Natural killer cell (primary cell): ENCODE data around the gene PTX4. TPM values are rescaled to one million over a fixed set of nuclear protein-coding genes. Genes with fewer than 3 reads are reported as not detected.

Experiments
- ATAC-seq, 3 donors: fragments of 150-1000 bp in 2 of 3; fragments of 200-7000 bp in 1 of 3; cut with Tn5 transposase; 1 replicate in 1 of 3; 2 replicates in 2 of 3; pipeline ENCODE4 v1.10.0; 2021; ENCODE audit warnings: mild to moderate bottlenecking in 2 of 3, moderate library complexity in 2 of 3
- DNase-seq, 2 donors: peaks; one replicate each; pipeline versions ENCODE4 v3.0.0 to v3.0.0-alpha.2; 2013 to 2021; ENCODE audit warnings: mixed read lengths in 1 of 2
- H3K27ac ChIP-seq: one replicate; pipeline ENCODE4 v1.5.1; 2013; ENCODE audit warnings: mild to moderate bottlenecking, low read length
- H3K27me3 ChIP-seq: one replicate; pipeline ENCODE4 v1.6.1; 2013; ENCODE audit warnings: low read length; ENCODE audit not compliant: control insufficient read depth, insufficient read depth
- H3K36me3 ChIP-seq: one replicate; pipeline ENCODE4 v1.6.1; 2013; ENCODE audit warnings: low read length; ENCODE audit not compliant: control insufficient read depth, insufficient read depth
- H3K4me1 ChIP-seq: one replicate; pipeline ENCODE4 v1.6.1; 2013; ENCODE audit warnings: low read length; ENCODE audit not compliant: control insufficient read depth, insufficient read depth
- H3K4me3 ChIP-seq: one replicate; pipeline ENCODE4 v1.5.1; 2013; ENCODE audit warnings: low read length
- H3K9me3 ChIP-seq: one replicate; pipeline ENCODE4 v1.6.1; 2013; ENCODE audit warnings: low read length; ENCODE audit not compliant: control insufficient read depth, insufficient read depth
- H3K27ac Mint-ChIP-seq, 2 donors: one replicate each; pipeline ENCODE4 v1.8.0; 2022; ENCODE audit warnings: mild to moderate bottlenecking in 2 of 2, mixed read lengths in 2 of 2, moderate library complexity in 1 of 2
- H3K27me3 Mint-ChIP-seq, 2 donors: one replicate each; pipeline ENCODE4 v1.8.0; 2022; ENCODE audit warnings: low read depth in 2 of 2, mixed read lengths in 2 of 2
- H3K36me3 Mint-ChIP-seq: one replicate; pipeline ENCODE4 v1.8.0; 2022; ENCODE audit warnings: mixed read lengths
- H3K4me1 Mint-ChIP-seq, 2 donors: one replicate each; pipeline ENCODE4 v1.8.0; 2022; ENCODE audit warnings: mixed read lengths in 2 of 2
- H3K4me3 Mint-ChIP-seq: one replicate; pipeline ENCODE4 v1.8.0; 2022; ENCODE audit warnings: mild to moderate bottlenecking, moderate library complexity, mixed read lengths
- H3K9me3 Mint-ChIP-seq, 2 donors: one replicate each; pipeline ENCODE4 v1.8.0; 2022; ENCODE audit warnings: mixed read lengths in 2 of 2
- WGBS: methylation state at CpG from one replicate; pipeline ENCODE4 v1.1.7; 2013; ENCODE audit warnings: missing lambda C conversion rate; ENCODE audit not compliant: insufficient coverage; 5-methylcytosine and 5-hydroxymethylcytosine counted together
- intact Hi-C: fragments of 100-400 bp; cut with micrococcal nuclease; formaldehyde crosslinking; loops from one replicate; pipeline ENCODE4 v1.14.2; 2022
- total RNA-seq, 4 donors: library from RNA; stranded (reverse); fragments of 120-200 nt in 1 of 4; gene quantifications; one replicate each; pipeline versions ENCODE4 v1.2.3 to v1.2.4, GENCODE V29; 2013 to 2022
- TF ChIP-seq, protein P1 (sequence below): fragments of 200-600 bp; IDR thresholded peaks from one replicate; pipeline ENCODE4 v1.8.0; 2022; ENCODE audit warnings: antibody characterized with exemption

Gene PTX4
- total RNA-seq, 3 donors from 2014 or later (not counting 1 experiment from before 2014, with no cell fraction given): 0.31 TPM; not detected in 2

DNA sequence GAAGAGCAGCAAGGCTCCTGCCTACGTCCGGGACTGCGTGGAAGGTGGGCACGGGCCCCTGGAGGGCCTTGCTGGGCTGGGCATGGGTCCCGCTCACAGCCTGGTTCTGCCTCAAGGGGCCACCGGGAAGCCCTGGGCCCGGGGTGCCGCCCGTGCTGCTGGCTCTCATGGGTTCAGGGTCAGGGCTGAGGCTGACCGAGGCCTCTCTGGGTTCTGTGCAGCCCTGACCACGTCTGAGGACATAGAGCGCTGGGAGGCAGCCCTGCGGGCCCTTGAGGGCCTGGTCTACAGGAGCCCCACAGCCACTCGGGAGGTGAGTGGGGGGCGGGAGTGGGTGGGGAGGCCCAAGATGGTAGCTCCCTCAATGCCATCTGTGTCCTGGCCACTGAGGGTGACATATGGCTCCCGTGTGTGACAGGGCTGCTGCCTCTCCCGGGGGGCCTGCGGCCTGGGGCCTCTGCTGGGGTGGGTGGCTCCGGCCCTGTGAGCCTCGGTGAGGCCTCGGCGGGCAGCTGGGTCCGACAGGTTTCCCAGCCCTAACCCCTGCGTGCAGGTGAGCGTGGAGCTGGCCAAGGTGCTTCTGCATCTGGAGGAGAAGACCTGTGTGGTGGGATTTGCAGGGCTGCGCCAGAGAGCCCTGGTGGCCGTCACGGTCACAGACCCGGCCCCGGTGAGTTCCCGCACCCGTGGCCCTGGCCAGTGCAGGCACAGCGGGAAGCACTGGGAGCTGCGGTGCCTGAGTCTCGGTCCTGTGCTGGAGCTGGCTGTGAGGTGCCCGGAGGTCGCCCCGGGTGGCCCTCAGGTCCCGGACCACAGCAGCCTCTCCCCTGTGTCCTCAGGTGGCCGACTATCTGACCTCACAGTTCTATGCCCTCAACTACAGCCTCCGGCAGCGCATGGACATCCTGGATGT, 13.6 kb upstream of the PTX4 start:
- H3K4me3 Mint-ChIP-seq: no peak overlapping the region
- H3K27me3 Mint-ChIP-seq: no peaks in the 10 kb centered on the region
- Histone ChIP-seq H3K36me3 (peaks cover 37% of the 10 kb centered on the region), H3K4me3 (no peak overlapping the region), H3K9me3 (no peaks in the 10 kb centered on the region), H3K27me3 (no peaks in the 10 kb centered on the region), H3K4me1 (no peaks in the 10 kb centered on the region), H3K27ac (no peak overlapping the region)
- WGBS: 95% methylated on average over 42 of the region's 42 CpGs
- TF ChIP-seq, protein P1, sequence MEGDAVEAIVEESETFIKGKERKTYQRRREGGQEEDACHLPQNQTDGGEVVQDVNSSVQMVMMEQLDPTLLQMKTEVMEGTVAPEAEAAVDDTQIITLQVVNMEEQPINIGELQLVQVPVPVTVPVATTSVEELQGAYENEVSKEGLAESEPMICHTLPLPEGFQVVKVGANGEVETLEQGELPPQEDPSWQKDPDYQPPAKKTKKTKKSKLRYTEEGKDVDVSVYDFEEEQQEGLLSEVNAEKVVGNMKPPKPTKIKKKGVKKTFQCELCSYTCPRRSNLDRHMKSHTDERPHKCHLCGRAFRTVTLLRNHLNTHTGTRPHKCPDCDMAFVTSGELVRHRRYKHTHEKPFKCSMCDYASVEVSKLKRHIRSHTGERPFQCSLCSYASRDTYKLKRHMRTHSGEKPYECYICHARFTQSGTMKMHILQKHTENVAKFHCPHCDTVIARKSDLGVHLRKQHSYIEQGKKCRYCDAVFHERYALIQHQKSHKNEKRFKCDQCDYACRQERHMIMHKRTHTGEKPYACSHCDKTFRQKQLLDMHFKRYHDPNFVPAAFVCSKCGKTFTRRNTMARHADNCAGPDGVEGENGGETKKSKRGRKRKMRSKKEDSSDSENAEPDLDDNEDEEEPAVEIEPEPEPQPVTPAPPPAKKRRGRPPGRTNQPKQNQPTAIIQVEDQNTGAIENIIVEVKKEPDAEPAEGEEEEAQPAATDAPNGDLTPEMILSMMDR: no peak
- H3K36me3 Mint-ChIP-seq: no peaks in the 10 kb centered on the region
- intact Hi-C loops: no loop called here
- no peaks in the 10 kb centered on the region for H3K9me3 Mint-ChIP-seq
- ATAC-seq: no peak
- DNase-seq: no peak
- H3K4me1 Mint-ChIP-seq: no peaks in the 10 kb centered on the region
- no peak overlapping the region for H3K27ac Mint-ChIP-seq

DNA sequence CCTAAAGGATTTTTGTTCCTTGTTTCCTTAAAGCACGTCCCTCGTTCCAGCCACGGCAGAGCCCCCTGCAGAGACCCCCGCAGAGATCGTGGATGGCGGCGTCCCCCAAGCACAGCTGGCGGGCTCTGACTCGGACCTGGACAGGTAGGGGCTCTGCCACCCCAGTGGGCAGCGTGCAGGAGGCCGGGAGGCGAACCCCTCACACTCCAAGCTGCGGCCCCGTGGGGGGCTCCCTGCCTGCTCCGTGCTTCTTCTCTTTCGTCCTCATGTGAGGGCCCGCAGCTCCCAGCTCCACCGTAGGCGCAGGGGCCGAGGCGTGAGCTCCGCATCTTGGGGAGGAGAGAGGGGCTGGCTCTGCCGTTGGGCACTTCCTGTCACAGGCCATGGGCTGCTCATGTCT, 12.9 kb upstream of the PTX4 start:
- H3K9me3 Mint-ChIP-seq: no peaks in the 10 kb centered on the region
- H3K4me1 Mint-ChIP-seq: no peaks in the 10 kb centered on the region
- TF ChIP-seq, protein P1: no peak
- intact Hi-C loops: no loop called here
- H3K27me3 Mint-ChIP-seq: no peaks in the 10 kb centered on the region
- no peaks in the 10 kb centered on the region for H3K4me1 ChIP-seq
- ATAC-seq (no peak), DNase-seq (no peak)
- no peak overlapping the region for H3K4me3 ChIP-seq
- 98% methylated on average over 23 of the region's 23 CpGs for WGBS
- H3K36me3 ChIP-seq: peaks cover 40% of the 10 kb centered on the region
- H3K4me3 Mint-ChIP-seq: no peak overlapping the region
- no peak overlapping the region for H3K27ac ChIP-seq
- no peak overlapping the region for H3K27ac Mint-ChIP-seq
- H3K27me3 ChIP-seq: no peaks in the 10 kb centered on the region
- H3K36me3 Mint-ChIP-seq: no peaks in the 10 kb centered on the region
- no peaks in the 10 kb centered on the region for H3K9me3 ChIP-seq

DNA sequence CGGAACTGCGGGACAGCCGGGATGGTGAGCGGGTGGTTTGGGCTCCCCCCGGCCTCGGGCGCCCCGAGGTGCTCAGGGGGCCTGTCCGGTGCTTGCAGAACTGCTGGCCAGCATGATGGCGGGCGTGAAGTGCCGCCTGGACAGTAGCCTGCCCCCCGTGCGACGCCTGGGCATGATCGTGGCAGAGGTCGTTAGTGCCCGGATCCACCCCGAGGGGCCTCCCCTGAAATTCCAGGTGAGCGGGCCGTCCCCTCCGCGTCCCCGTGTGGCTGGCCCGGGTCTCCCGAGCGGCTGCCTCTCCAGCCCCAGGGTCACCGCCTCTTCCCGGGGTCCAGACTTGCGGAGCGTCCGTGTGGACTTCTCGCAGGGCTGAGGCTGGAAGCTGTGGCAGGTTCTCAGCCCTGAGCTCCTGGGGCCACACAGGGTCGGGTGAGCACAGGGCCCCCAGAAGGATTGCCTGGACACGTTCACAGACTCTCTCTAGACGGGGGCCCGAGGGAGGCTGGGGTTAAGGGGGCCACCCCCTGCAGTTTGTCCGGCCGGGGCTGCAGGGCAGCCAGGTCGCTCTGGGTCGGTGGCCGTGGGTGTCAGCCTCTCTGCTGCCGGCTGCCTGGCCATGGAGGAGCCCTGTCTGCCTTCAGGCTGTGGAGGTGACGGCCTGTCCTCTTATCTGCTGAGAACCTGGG, 11.9 kb upstream of the PTX4 start:
- no peak overlapping the region for H3K27ac ChIP-seq
- H3K9me3 Mint-ChIP-seq: no peaks in the 10 kb centered on the region
- no peak for DNase-seq
- no peak overlapping the region for H3K4me3 ChIP-seq
- H3K36me3 Mint-ChIP-seq: no peaks in the 10 kb centered on the region
- WGBS: 97% methylated on average over 44 of the region's 44 CpGs
- TF ChIP-seq, protein P1: no peak
- H3K27me3 ChIP-seq: no peaks in the 10 kb centered on the region
- ATAC-seq: no peak
- no peaks in the 10 kb centered on the region for H3K4me1 ChIP-seq
- no peaks in the 10 kb centered on the region for H3K27me3 Mint-ChIP-seq
- H3K4me3 Mint-ChIP-seq: no peak overlapping the region
- H3K4me1 Mint-ChIP-seq: no peaks in the 10 kb centered on the region
- no peak overlapping the region for H3K27ac Mint-ChIP-seq
- intact Hi-C loops: no loop called here
- H3K36me3 ChIP-seq: peaks cover 38% of the 10 kb centered on the region
- H3K9me3 ChIP-seq: no peaks in the 10 kb centered on the region
